Liver (tissue), 9 donors: ENCODE data around the gene MAST2. TPM values are rescaled to one million over a fixed set of nuclear protein-coding genes. Genes with fewer than 3 reads are reported as not detected.

Source experiments
- DNase-seq: peaks from one replicate; pipeline ENCODE4 v3.0.0-alpha.2; 2017; ENCODE audit warnings: low spot score
- H3K27ac ChIP-seq, 2 donors: one replicate each; pipeline ENCODE4 v1.7.0; 2013; ENCODE audit warnings: inconsistent platforms in 2 of 2, low read length in 2 of 2, control low read depth in 1 of 2, low read depth in 1 of 2, mild to moderate bottlenecking in 1 of 2
- H3K27me3 ChIP-seq, 4 donors: one replicate each; pipeline versions ENCODE4 v1.6.1 to v1.7.0; 2013; ENCODE audit warnings: low read length in 3 of 4, inconsistent platforms in 1 of 4, mild to moderate bottlenecking in 1 of 4, moderate library complexity in 1 of 4; ENCODE audit not compliant: control insufficient read depth in 4 of 4, insufficient read depth in 4 of 4
- H3K36me3 ChIP-seq, 4 donors: one replicate each; pipeline versions ENCODE4 v1.6.1 to v1.7.0; 2013; ENCODE audit warnings: low read length in 3 of 4, mild to moderate bottlenecking in 3 of 4, low read depth in 1 of 4, moderate library complexity in 1 of 4; ENCODE audit not compliant: control insufficient read depth in 4 of 4, insufficient read depth in 3 of 4
- H3K4me1 ChIP-seq, 4 donors: one replicate each; pipeline versions ENCODE4 v1.6.1 to v1.7.0; 2013; ENCODE audit warnings: low read length in 3 of 4, mild to moderate bottlenecking in 3 of 4, moderate library complexity in 1 of 4; ENCODE audit not compliant: control insufficient read depth in 4 of 4, insufficient read depth in 4 of 4
- H3K4me3 ChIP-seq, 3 donors: one replicate each; pipeline versions ENCODE4 v1.6.1 to v1.7.0; 2013; ENCODE audit warnings: low read length in 3 of 3, control low read depth in 1 of 3, low read depth in 1 of 3, mild to moderate bottlenecking in 1 of 3
- H3K9ac ChIP-seq, 2 donors: one replicate each; pipeline ENCODE4 v1.7.0; 2013; ENCODE audit warnings: low read length in 2 of 2, mild to moderate bottlenecking in 2 of 2, moderate library complexity in 2 of 2, control low read depth in 1 of 2, low read depth in 1 of 2
- H3K9me3 ChIP-seq, 4 donors: one replicate each; pipeline versions ENCODE4 v1.6.1 to v1.7.0; 2013; ENCODE audit warnings: low read length in 3 of 4; ENCODE audit not compliant: control insufficient read depth in 4 of 4
- ATF3 ChIP-seq: IDR thresholded peaks from 2 replicates; pipeline ENCODE4 v1.6.1; 2016; ENCODE audit warnings: antibody characterized with exemption
- EGR1 ChIP-seq, 2 donors: IDR thresholded peaks; 2 replicates each; pipeline ENCODE4 v1.6.1; 2016 to 2018; ENCODE audit warnings: antibody characterized with exemption in 2 of 2, low read depth in 2 of 2
- FOXA1 ChIP-seq: IDR thresholded peaks from 2 replicates; pipeline ENCODE4 v1.6.1; 2016; ENCODE audit warnings: antibody characterized with exemption
- HNF4A ChIP-seq, 2 donors: conservative IDR thresholded peaks; 2 replicates each; pipeline ENCODE4 v1.6.1; 2016; ENCODE audit warnings: antibody characterized with exemption in 2 of 2, mild to moderate bottlenecking in 2 of 2
- HNF4G ChIP-seq: IDR thresholded peaks from 2 replicates; pipeline ENCODE4 v1.6.1; 2016; ENCODE audit warnings: antibody characterized with exemption
- JUND ChIP-seq, 2 donors: IDR thresholded peaks; 2 replicates each; pipeline ENCODE4 v1.6.1; 2016; ENCODE audit warnings: antibody characterized with exemption in 2 of 2
- MAX ChIP-seq: IDR thresholded peaks from 2 replicates; pipeline ENCODE4 v1.6.1; 2016; ENCODE audit warnings: antibody characterized with exemption
- RXRA ChIP-seq, 2 donors: IDR thresholded peaks; 2 replicates each; pipeline ENCODE4 v1.6.1; 2017 to 2018; ENCODE audit warnings: antibody characterized with exemption in 2 of 2, mild to moderate bottlenecking in 1 of 2
- SP1 ChIP-seq: IDR thresholded peaks from 2 replicates; pipeline ENCODE4 v1.6.1; 2018; ENCODE audit warnings: antibody characterized with exemption, mild to moderate bottlenecking
- WGBS: extraction: QIAGEN DNeasy Blood & Tissue Kit; methylation state at CpG from one replicate; pipeline ENCODE4 v1.1.7; 2013; 5-methylcytosine and 5-hydroxymethylcytosine counted together
- polyA plus RNA-seq, 2 donors: library from polyadenylated mRNA; stranded (reverse) in 1 of 2; unstranded in 1 of 2; fragments of 200-250 nt in 1 of 2; fragments of >200 nt in 1 of 2; fragmentation: Nextera tagmentation in 1 of 2; extraction: Ambion mirVana in 1 of 2; gene quantifications; one replicate each; pipeline versions ENCODE4 v1.2.1 to v1.2.3, GENCODE V29; 2013 to 2015
- total RNA-seq, 2 donors: library from RNA; depleted of rRNA; stranded (reverse); fragments of >200 nt; gene quantifications; one replicate each; pipeline ENCODE4 v1.2.3, GENCODE V29; 2014
- TF ChIP-seq, protein P1 (sequence below): IDR thresholded peaks from 2 replicates; pipeline ENCODE4 v1.6.1; 2016; ENCODE audit warnings: antibody characterized with exemption
- TF ChIP-seq, protein P2 (sequence below): IDR thresholded peaks from 2 replicates; pipeline ENCODE4 v1.6.1; 2016; ENCODE audit warnings: antibody characterized with exemption, mild to moderate bottlenecking
- TF ChIP-seq, protein P3 (sequence below): fragments of 150-350 bp; IDR thresholded peaks from 2 replicates; pipeline ENCODE4 v1.5.1; 2017; ENCODE audit warnings: improper control_type of control experiment, low read depth, low read length; ENCODE audit not compliant: missing input control
- donor health status: healthy.
- donor health status: healthy.
- donor health status: healthy.
- donor health status: healthy.
- donor health status: healthy.

Gene MAST2
- total and polyA plus RNA-seq, 4 donors, result 4.8 to 9.6 (median 5.7) TPM

DNA sequence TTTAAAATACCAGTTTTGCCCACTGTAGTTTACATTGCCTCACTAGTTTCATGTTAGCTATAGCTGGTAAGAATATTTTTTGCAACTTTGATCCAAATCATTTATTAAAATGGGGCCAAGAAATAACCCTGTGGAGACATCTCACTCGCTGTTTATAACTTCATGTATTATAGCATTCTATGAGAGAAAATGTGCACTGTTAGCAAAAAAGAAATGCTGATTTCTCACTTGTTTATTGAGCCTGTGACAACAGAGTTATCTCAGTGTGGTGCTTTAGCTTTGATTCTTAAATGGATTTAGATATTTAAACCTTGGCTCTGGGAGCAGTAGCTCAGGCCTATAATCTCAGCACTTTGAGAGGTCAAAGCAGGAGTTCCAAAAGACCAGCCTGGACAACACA is 201.1 kb downstream of the MAST2 start:
- Histone ChIP-seq H3K36me3 (peaks cover 4 to 21% (median 17%) of the 10 kb centered on the region in 4 donors), H3K27me3 (no peaks in the 10 kb centered on the region), H3K4me1 (peaks cover 0 to 17% (median 16%) of the 10 kb centered on the region in 4 donors), H3K9ac (no peak overlapping the region), H3K9me3 (no peaks in the 10 kb centered on the region), H3K27ac (no peak overlapping the region), H3K4me3 (no peak overlapping the region)
- TF ChIP-seq MAX, result no peak
- TF ChIP-seq SP1, result no peak
- TF ChIP-seq HNF4G, result no peak
- no peak for TF ChIP-seq RXRA (IDR thresholded peaks at IDR 0.05)
- no peak for TF ChIP-seq ATF3
- no peak for TF ChIP-seq HNF4A (conservative IDR thresholded peaks at IDR 0.05)
- TF ChIP-seq, protein P1, sequence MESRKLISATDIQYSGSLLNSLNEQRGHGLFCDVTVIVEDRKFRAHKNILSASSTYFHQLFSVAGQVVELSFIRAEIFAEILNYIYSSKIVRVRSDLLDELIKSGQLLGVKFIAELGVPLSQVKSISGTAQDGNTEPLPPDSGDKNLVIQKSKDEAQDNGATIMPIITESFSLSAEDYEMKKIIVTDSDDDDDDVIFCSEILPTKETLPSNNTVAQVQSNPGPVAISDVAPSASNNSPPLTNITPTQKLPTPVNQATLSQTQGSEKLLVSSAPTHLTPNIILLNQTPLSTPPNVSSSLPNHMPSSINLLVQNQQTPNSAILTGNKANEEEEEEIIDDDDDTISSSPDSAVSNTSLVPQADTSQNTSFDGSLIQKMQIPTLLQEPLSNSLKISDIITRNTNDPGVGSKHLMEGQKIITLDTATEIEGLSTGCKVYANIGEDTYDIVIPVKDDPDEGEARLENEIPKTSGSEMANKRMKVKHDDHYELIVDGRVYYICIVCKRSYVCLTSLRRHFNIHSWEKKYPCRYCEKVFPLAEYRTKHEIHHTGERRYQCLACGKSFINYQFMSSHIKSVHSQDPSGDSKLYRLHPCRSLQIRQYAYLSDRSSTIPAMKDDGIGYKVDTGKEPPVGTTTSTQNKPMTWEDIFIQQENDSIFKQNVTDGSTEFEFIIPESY, result no peak
- TF ChIP-seq, protein P2, sequence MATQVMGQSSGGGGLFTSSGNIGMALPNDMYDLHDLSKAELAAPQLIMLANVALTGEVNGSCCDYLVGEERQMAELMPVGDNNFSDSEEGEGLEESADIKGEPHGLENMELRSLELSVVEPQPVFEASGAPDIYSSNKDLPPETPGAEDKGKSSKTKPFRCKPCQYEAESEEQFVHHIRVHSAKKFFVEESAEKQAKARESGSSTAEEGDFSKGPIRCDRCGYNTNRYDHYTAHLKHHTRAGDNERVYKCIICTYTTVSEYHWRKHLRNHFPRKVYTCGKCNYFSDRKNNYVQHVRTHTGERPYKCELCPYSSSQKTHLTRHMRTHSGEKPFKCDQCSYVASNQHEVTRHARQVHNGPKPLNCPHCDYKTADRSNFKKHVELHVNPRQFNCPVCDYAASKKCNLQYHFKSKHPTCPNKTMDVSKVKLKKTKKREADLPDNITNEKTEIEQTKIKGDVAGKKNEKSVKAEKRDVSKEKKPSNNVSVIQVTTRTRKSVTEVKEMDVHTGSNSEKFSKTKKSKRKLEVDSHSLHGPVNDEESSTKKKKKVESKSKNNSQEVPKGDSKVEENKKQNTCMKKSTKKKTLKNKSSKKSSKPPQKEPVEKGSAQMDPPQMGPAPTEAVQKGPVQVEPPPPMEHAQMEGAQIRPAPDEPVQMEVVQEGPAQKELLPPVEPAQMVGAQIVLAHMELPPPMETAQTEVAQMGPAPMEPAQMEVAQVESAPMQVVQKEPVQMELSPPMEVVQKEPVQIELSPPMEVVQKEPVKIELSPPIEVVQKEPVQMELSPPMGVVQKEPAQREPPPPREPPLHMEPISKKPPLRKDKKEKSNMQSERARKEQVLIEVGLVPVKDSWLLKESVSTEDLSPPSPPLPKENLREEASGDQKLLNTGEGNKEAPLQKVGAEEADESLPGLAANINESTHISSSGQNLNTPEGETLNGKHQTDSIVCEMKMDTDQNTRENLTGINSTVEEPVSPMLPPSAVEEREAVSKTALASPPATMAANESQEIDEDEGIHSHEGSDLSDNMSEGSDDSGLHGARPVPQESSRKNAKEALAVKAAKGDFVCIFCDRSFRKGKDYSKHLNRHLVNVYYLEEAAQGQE, result no peak
- TF ChIP-seq, protein P3, sequence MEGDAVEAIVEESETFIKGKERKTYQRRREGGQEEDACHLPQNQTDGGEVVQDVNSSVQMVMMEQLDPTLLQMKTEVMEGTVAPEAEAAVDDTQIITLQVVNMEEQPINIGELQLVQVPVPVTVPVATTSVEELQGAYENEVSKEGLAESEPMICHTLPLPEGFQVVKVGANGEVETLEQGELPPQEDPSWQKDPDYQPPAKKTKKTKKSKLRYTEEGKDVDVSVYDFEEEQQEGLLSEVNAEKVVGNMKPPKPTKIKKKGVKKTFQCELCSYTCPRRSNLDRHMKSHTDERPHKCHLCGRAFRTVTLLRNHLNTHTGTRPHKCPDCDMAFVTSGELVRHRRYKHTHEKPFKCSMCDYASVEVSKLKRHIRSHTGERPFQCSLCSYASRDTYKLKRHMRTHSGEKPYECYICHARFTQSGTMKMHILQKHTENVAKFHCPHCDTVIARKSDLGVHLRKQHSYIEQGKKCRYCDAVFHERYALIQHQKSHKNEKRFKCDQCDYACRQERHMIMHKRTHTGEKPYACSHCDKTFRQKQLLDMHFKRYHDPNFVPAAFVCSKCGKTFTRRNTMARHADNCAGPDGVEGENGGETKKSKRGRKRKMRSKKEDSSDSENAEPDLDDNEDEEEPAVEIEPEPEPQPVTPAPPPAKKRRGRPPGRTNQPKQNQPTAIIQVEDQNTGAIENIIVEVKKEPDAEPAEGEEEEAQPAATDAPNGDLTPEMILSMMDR, result no peak
- no peak for TF ChIP-seq FOXA1
- no peak for TF ChIP-seq JUND (IDR thresholded peaks at IDR 0.05)
- WGBS, result 99% methylated on average over 1 of the region's 1 CpG
- no peak for DNase-seq

- peaks cover 0 to 17% (median 16%) of the 10 kb centered on the region in 4 donors for H3K4me1 ChIP-seq
- no peak overlapping the region for H3K9ac ChIP-seq
- no peak overlapping the region for H3K4me3 ChIP-seq
- DNase-seq, result no peak
- H3K27me3 ChIP-seq, result no peaks in the 10 kb centered on the region
- H3K36me3 ChIP-seq, result peaks cover 4 to 32% (median 23%) of the 10 kb centered on the region in 4 donors
- WGBS, result 96% methylated on average over 1 of the region's 1 CpG
- H3K27ac ChIP-seq, result no peak overlapping the region
- H3K9me3 ChIP-seq, result no peaks in the 10 kb centered on the region
- TF ChIP-seq, protein P1, result no peak
- TF ChIP-seq SP1, result no peak
- TF ChIP-seq EGR1 (IDR thresholded peaks at IDR 0.05; ENCODE audit: low read depth in 2 of 2), result no peak
Measured at GRCh38 chr1:46005594-46005993, 202.2 kb downstream of the MAST2 start.
